SK-N-SH (cell line): Measurements from ENCODE around the gene MYMX. TPM values are rescaled to one million over a fixed set of nuclear protein-coding genes. Genes with fewer than 3 reads are reported as not detected.

Experiments
- CTCF ChIA-PET: fragments of 300-600, 350-600 bp; formaldehyde crosslinking; extraction: SDS; loops from one replicate; lab custom pipeline; 2021; lab: Yijun Ruan, JAX
- POLR2A ChIA-PET: fragments of 350-600 bp; sonication (Branson Sonifier 250); formaldehyde crosslinking; extraction: SDS; loops from one replicate; lab custom pipeline; 2020; ENCODE audit warnings: antibody characterized with exemption, inconsistent platforms; lab: Yijun Ruan, JAX
- DNase-seq: peaks from one replicate; pipeline ENCODE4 v3.0.0; 2012
- H2AFZ ChIP-seq: fragments of 200-600 bp; sonication (generic); 2 replicates; pipeline ENCODE4 v1.8.1; 2016; ENCODE audit warnings: antibody characterized with exemption, mild to moderate bottlenecking, low read depth
- H3F3A ChIP-seq: fragments of 200-600 bp; sonication (generic); replicated peaks from 2 replicates; pipeline ENCODE3; 2016; ENCODE audit warnings: antibody characterized with exemption, mild to moderate bottlenecking; ENCODE audit not compliant: insufficient read depth
- H3K27ac ChIP-seq, 2 experiments: fragments of 200-500 bp in 1 of 2; fragments of 200-600 bp in 1 of 2; sonication (Bioruptor generic) in 1 of 2; sonication (generic), shearing (Covaris generic) in 1 of 2; 2 replicates each; pipeline versions ENCODE4 v1.5.1 to v1.6.1; 2014 to 2016; ENCODE audit warnings: low read depth in 2 of 2, inconsistent platforms in 1 of 2, low read length in 1 of 2, mild to moderate bottlenecking in 1 of 2, mixed read lengths in 1 of 2
- H3K27me3 ChIP-seq: fragments of 200-600 bp; sonication (generic), shearing (Covaris generic); 2 replicates; pipeline ENCODE4 v1.6.1; 2016; ENCODE audit warnings: mixed run types; ENCODE audit not compliant: insufficient read depth
- H3K36me3 ChIP-seq, 2 experiments: fragments of 200-500 bp in 1 of 2; fragments of 200-600 bp in 1 of 2; sonication (Bioruptor generic) in 1 of 2; sonication (generic) in 1 of 2; replicated peaks in 1 of 2; 2 replicates each; pipeline versions ENCODE3 to v1.5.1; 2014 to 2016; ENCODE audit warnings: low read length in 1 of 2, mild to moderate bottlenecking in 1 of 2; ENCODE audit not compliant: insufficient read depth in 2 of 2, control insufficient read depth in 1 of 2
- H3K4me1 ChIP-seq, 2 experiments: fragments of 200-500 bp in 1 of 2; fragments of 200-600 bp in 1 of 2; sonication (Bioruptor generic) in 1 of 2; sonication (generic), shearing (Covaris generic) in 1 of 2; 2 replicates each; pipeline versions ENCODE4 v1.5.1 to v1.6.1; 2014 to 2016; ENCODE audit warnings: low read depth in 1 of 2, low read length in 1 of 2, mixed run types in 1 of 2; ENCODE audit not compliant: insufficient read depth in 2 of 2, control insufficient read depth in 1 of 2
- H3K4me2 ChIP-seq: fragments of 200-600 bp; sonication (generic), shearing (Covaris generic); 2 replicates; pipeline ENCODE4 v1.6.1; 2017; ENCODE audit warnings: mixed run types
- H3K4me3 ChIP-seq, 2 experiments: fragments of 200-500 bp in 1 of 2; fragments of 200-600 bp in 1 of 2; sonication (Bioruptor generic) in 1 of 2; sonication (generic), shearing (Covaris generic) in 1 of 2; 2 replicates each; pipeline versions ENCODE4 v1.5.1 to v1.8.1; 2014 to 2016; ENCODE audit warnings: low read depth in 2 of 2, inconsistent platforms in 1 of 2, low read length in 1 of 2, mild to moderate bottlenecking in 1 of 2, mixed read lengths in 1 of 2, moderate library complexity in 1 of 2
- H3K79me2 ChIP-seq: fragments of 200-600 bp; sonication (generic); 2 replicates; pipeline ENCODE4 v1.8.1; 2017; ENCODE audit warnings: mild to moderate bottlenecking; ENCODE audit not compliant: insufficient read depth
- H3K9ac ChIP-seq: fragments of 200-600 bp; sonication (generic); 2 replicates; pipeline ENCODE4 v1.6.1; 2017; ENCODE audit warnings: mixed run types
- H3K9me2 ChIP-seq: fragments of 200-600 bp; sonication (generic); 2 replicates; pipeline ENCODE4 v1.6.1; 2017; ENCODE audit warnings: mixed run types
- H3K9me3 ChIP-seq: fragments of 200-600 bp; sonication (generic); 2 replicates; pipeline ENCODE4 v1.6.1; 2017; ENCODE audit warnings: mixed run types, mild to moderate bottlenecking, moderate library complexity
- H4K20me1 ChIP-seq: fragments of 200-600 bp; sonication (generic); 2 replicates; pipeline ENCODE4 v1.6.1; 2017; ENCODE audit warnings: mild to moderate bottlenecking, mixed run types; ENCODE audit not compliant: insufficient read depth
- CHD2 ChIP-seq: fragments of 150-350 bp; IDR thresholded peaks from 2 replicates; pipeline ENCODE4 v1.6.1; 2018; ENCODE audit warnings: low read length; ENCODE audit not compliant: partially characterized antibody
- ELF1 ChIP-seq: IDR thresholded peaks from 2 replicates; pipeline ENCODE4 v1.4.0; 2012
- EP300 ChIP-seq, 2 experiments: IDR thresholded peaks; 2 replicates each; pipeline versions ENCODE4 v1.4.0 to v1.6.1; 2012; ENCODE audit warnings: borderline replicate concordance in 1 of 2, low read depth in 1 of 2, low read length in 1 of 2
- EZH2phosphoT487 ChIP-seq: fragments of 200-600 bp; sonication (generic); IDR thresholded peaks from 2 replicates; pipeline ENCODE4 v1.6.1; 2017; ENCODE audit warnings: low read depth, mixed run types, mild to moderate bottlenecking, antibody characterized with exemption, moderate library complexity, borderline replicate concordance
- MEF2A ChIP-seq: IDR thresholded peaks from 2 replicates; pipeline ENCODE4 v1.4.0; 2012; ENCODE audit warnings: low read depth, borderline replicate concordance
- MXI1 ChIP-seq: IDR thresholded peaks from 2 replicates; pipeline ENCODE4 v1.6.1; 2012; ENCODE audit warnings: mild to moderate bottlenecking, low read depth, low read length, improper control_type of control experiment
- NRF1 ChIP-seq: IDR thresholded peaks from 2 replicates; pipeline ENCODE4 v1.6.1; 2012; ENCODE audit warnings: low read depth, mild to moderate bottlenecking, low read length
- RCOR1 ChIP-seq: fragments of 150-350 bp; IDR thresholded peaks from 2 replicates; pipeline ENCODE4 v1.6.1; 2017; ENCODE audit warnings: antibody characterized with exemption, low read length
- RFX5 ChIP-seq: IDR thresholded peaks from 2 replicates; pipeline ENCODE4 v1.6.1; 2012; ENCODE audit warnings: mild to moderate bottlenecking, improper control_type of control experiment, low read length
- SMC3 ChIP-seq: IDR thresholded peaks from 2 replicates; pipeline ENCODE4 v1.6.1; 2012; ENCODE audit warnings: low read depth, low read length, improper control_type of control experiment
- TCF12 ChIP-seq: IDR thresholded peaks from 2 replicates; pipeline ENCODE4 v1.4.0; 2012
- YY1 ChIP-seq: IDR thresholded peaks from 2 replicates; pipeline ENCODE4 v1.4.0; 2012; ENCODE audit warnings: low read depth, mild to moderate bottlenecking
- WGBS: methylation state at CpG from one replicate; pipeline ENCODE4 v1.1.6; 2017; ENCODE audit warnings: low lambda C conversion rate; 5-methylcytosine and 5-hydroxymethylcytosine counted together
- polyA plus RNA-seq, 3 experiments: library from polyadenylated mRNA; depleted of rRNA; stranded (reverse); fragments of >200 nt; gene quantifications; 2 replicates each; pipeline ENCODE4 v1.2.3, GENCODE V29; 2012
- TF ChIP-seq, protein P1 (sequence below): IDR thresholded peaks from 2 replicates; pipeline ENCODE4 v1.4.0; 2012; ENCODE audit warnings: low read depth, borderline replicate concordance
- TF ChIP-seq, protein P2 (sequence below): IDR thresholded peaks from 2 replicates; pipeline ENCODE4 v1.4.0; 2012; ENCODE audit warnings: low read depth
- TF ChIP-seq, protein P3 (sequence below): fragments of 150-350 bp; IDR thresholded peaks from 2 replicates; pipeline ENCODE4 v1.6.1; 2017; ENCODE audit warnings: antibody characterized with exemption, low read length, low read depth, borderline replicate concordance

Gene MYMX
- polyA plus RNA-seq, 1 of the 3 experiments (the other 2 are of a cell fraction) = not detected

DNA sequence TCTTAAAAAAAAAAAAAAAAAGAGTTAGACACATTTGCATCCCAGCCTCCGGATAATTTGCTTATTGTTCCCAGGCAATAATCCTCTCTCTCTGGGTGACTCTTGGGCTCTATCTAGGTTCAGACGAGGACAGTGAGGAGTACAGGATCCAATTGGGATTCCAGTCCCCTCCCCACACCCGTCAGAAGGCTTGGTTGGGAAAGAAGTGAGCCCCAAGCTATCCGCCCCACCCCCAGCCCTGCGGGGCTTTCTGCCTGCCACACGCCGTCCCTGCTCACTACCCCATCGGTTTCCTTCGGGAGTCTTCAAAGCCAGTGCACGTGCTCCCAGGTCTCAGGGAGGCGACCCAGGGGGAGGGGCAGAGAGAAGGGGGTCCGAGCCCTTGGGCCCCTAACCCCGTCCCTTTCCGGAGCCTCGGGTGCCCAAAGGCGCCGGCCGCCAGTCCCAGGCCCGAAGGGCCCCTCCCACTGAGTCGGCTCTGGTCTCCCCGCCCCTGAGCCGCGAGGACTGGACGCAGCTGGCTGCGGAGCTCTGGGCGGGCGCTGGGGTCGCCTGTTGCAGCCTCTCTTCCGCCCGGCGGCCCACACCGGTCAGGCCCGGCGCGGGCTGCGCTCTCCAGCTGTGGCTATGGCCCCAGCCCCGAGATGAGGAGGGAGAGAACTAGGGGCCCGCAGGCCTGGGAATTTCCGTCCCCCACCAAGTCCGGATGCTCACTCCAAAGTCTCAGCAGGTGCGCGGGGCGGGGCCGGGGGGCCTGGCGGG lies 2.5 kb downstream of the MYMX start (continued):
- TF ChIP-seq, protein P1, sequence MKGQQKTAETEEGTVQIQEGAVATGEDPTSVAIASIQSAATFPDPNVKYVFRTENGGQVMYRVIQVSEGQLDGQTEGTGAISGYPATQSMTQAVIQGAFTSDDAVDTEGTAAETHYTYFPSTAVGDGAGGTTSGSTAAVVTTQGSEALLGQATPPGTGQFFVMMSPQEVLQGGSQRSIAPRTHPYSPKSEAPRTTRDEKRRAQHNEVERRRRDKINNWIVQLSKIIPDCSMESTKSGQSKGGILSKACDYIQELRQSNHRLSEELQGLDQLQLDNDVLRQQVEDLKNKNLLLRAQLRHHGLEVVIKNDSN = no peak
- TF ChIP-seq, protein P2, sequence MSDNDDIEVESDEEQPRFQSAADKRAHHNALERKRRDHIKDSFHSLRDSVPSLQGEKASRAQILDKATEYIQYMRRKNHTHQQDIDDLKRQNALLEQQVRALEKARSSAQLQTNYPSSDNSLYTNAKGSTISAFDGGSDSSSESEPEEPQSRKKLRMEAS = peak; percentile 59; the same call in 1 of the 2 replicates
- no peak for TF ChIP-seq CHD2
- TF ChIP-seq MEF2A = no peak
- TF ChIP-seq RCOR1 = no peak
- no peak for TF ChIP-seq RFX5
- 0 out of 2 replicates have a peak, but pooled peaks have one; percentile 6 for TF ChIP-seq TCF12
- no peak for TF ChIP-seq YY1
- no peak for TF ChIP-seq ELF1
- no peak for TF ChIP-seq NRF1
- no peak for TF ChIP-seq SMC3
- TF ChIP-seq EZH2phosphoT487 = no peak
- TF ChIP-seq, all 33 proteins: peak for 5

DNA sequence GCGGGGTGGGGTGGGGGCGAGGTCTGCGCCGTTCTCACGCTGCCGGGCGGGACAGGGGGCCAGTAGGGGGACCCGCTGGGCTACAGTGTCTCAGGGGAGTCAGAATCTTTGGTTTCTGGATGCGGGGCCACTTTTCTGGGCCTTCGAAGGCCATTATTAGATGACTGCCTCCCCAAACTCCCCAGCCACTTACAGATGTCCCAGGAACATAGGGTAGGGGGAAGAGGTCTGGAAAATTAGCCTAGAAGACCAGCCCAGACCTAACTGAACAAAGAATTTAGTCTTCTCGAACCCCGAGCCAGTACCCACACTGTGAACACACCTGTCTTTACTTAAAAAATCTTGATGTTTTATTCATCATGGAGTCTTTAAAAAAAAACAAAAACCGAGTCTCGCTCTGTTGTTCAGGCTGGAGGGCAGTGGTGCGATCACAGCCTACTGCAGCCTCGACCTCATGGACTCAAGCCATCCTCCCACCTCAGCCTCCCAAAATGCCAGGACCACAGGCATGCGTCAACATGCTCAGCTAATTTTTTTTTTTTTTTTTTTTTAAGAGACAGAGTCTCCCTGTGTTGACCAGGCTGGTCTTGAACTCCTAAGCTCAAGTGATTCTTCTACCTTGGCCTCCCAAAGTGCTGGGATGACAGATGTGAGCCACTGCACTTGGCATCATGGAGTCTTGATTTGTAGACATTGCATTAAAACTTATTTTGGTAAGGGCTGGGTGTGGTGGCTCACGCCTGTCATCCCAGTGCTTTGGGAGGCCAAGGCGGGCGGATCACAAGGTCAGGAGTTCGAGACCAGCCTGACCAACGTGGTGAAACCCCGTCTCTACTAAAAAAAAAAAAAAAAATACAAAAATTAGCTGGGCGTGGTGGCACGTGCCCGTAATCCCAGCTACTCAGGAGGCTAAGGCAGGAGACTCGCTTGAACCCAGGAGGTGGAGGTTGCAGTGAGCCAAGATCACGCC lies 3.4 kb downstream of the MYMX start:
- no peaks in the 10 kb centered on the region for H3K9me2 ChIP-seq
- H3K27me3 ChIP-seq = no peaks in the 10 kb centered on the region
- H3F3A ChIP-seq = peaks cover 7% of the 10 kb centered on the region
- peak overlapping the region; percentile 81 for H3K4me2 ChIP-seq
- H3K36me3 ChIP-seq = no peaks in the 10 kb centered on the region
- ChIA-PET CTCF (interaction anchor here (0.7 to 13.7 kb wide), 6 partner anchors 14 to 303 kb away, joined by 3 to 224 read pairs (median 5); no protein-coding TSS in a partner anchor), POLR2A (interaction anchor here (1.0 to 1.4 kb wide), 5 partner anchors 22 to 447 kb away, joined by 3 to 20 read pairs (median 4); partner anchors contain the start of genes HSP90AB1 and SLC35B2)
- no peak overlapping the region for H3K9ac ChIP-seq
- TF ChIP-seq MXI1 (no peak), TCF12 (no peak), EP300 (IDR thresholded peaks at IDR 0.05; ENCODE audit: borderline replicate concordance in 1 of 2, low read depth in 1 of 2, low read length in 1 of 2) (no peak), RCOR1 (no peak)
- TF ChIP-seq, protein P3, sequence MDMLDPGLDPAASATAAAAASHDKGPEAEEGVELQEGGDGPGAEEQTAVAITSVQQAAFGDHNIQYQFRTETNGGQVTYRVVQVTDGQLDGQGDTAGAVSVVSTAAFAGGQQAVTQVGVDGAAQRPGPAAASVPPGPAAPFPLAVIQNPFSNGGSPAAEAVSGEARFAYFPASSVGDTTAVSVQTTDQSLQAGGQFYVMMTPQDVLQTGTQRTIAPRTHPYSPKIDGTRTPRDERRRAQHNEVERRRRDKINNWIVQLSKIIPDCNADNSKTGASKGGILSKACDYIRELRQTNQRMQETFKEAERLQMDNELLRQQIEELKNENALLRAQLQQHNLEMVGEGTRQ = no peak
- H3K27ac ChIP-seq = peak overlapping the region in 1 of 2 experiments; percentile 88; a peak in 2 of 4 replicates
- no peak for DNase-seq
- WGBS = 61% methylated on average over 27 of the region's 28 CpGs
- no peaks in the 10 kb centered on the region for H4K20me1 ChIP-seq
- no peak overlapping the region for H2AFZ ChIP-seq
- peak overlapping the region in 1 of 2 experiments; percentile 48; a peak in 2 of 4 replicates for H3K4me3 ChIP-seq
- no peaks in the 10 kb centered on the region for H3K9me3 ChIP-seq
- peaks cover 7% of the 10 kb centered on the region; the same call in 1 of the 2 replicates for H3K79me2 ChIP-seq
- H3K4me1 ChIP-seq = peaks cover 17 to 53% of the 10 kb centered on the region in 2 experiments
